Ascending aorta (tissue), 2 donors: ENCODE data around the gene OPTC. TPM values are rescaled to one million over a fixed set of nuclear protein-coding genes. Genes with fewer than 3 reads are reported as not detected.
A peak's percentile ranks its signal among the peaks of the same experiment; 100 is the strongest.

ENCODE experiments used
- DNase-seq, 2 donors: peaks; one replicate each; pipeline ENCODE4 v3.0.0-alpha.2; 2019; ENCODE audit warnings: low spot score in 2 of 2
- H3K27ac ChIP-seq, 2 donors: fragments of 200-600 bp; sonication (generic); one replicate each; pipeline ENCODE4 v1.5.1; 2016 to 2017; ENCODE audit warnings: mild to moderate bottlenecking in 1 of 2
- H3K27me3 ChIP-seq: fragments of 200-600 bp; sonication (generic); one replicate; pipeline ENCODE4 v1.5.1; 2017
- H3K36me3 ChIP-seq, 2 donors: fragments of 200-600 bp; sonication (generic); one replicate each; pipeline ENCODE4 v1.5.1; 2016
- H3K4me1 ChIP-seq, 2 donors: fragments of 200-600 bp; sonication (generic); one replicate each; pipeline ENCODE4 v1.5.1; 2016 to 2017; ENCODE audit warnings: mild to moderate bottlenecking in 1 of 2
- H3K4me3 ChIP-seq, 2 donors: fragments of 200-600 bp; sonication (generic); one replicate each; pipeline ENCODE4 v1.5.1; 2016 to 2017; ENCODE audit warnings: mild to moderate bottlenecking in 1 of 2
- H3K9me3 ChIP-seq, 2 donors: fragments of 200-600 bp; sonication (generic); one replicate each; pipeline ENCODE4 v1.5.1; 2016
- CTCF ChIP-seq, 3 experiments: fragments of 200-600 bp in 2 of 3; fragments of 450-650 bp in 1 of 3; sonication (generic) in 2 of 3; IDR thresholded peaks; one replicate each; pipeline ENCODE4 v1.5.1; 2016 to 2019; ENCODE audit warnings: antibody characterized with exemption in 3 of 3, mild to moderate bottlenecking in 1 of 3, moderate library complexity in 1 of 3
- intact Hi-C: fragments of 100-400 bp; cut with DNase I; formaldehyde crosslinking; loops from one replicate; pipeline ENCODE4 v1.15.1; 2023
- total RNA-seq: library from RNA; depleted of rRNA; stranded (reverse); fragments of >200 nt; gene quantifications from one replicate; pipeline ENCODE4 v1.1.0, GENCODE V29; 2016

The OPTC gene
- total RNA-seq, 1 donor from 2014 or later = not detected

DNA sequence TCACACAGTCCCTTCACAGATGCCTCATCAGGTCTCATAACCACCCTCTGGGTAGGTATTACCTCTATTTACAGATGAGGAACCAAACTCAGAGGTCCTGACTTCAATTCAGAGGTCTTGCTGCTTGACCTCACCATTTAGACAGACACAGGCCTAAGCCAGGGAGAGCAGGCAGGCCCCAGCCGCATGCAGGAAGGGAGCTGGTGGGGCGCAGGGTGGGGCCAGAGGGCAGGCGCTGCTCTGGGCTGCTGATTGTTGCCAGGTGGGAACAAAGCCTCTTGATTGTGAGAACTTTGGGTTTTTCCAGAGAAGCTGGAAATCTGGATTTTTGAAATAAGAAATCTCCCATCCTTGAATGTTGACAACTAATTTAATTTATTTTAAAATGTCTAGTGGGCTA lies 38.2 kb upstream of the OPTC start:
- H3K4me1 ChIP-seq = no peaks in the 10 kb centered on the region
- H3K27ac ChIP-seq = no peak overlapping the region
- H3K36me3 ChIP-seq = no peaks in the 10 kb centered on the region
- intact Hi-C loops = no loop called here
- H3K27me3 ChIP-seq = no peaks in the 10 kb centered on the region
- no peaks in the 10 kb centered on the region for H3K9me3 ChIP-seq
- no peak for TF ChIP-seq CTCF (IDR thresholded peaks at IDR 0.05)
- DNase-seq = no peak
- H3K4me3 ChIP-seq = no peak overlapping the region

DNA sequence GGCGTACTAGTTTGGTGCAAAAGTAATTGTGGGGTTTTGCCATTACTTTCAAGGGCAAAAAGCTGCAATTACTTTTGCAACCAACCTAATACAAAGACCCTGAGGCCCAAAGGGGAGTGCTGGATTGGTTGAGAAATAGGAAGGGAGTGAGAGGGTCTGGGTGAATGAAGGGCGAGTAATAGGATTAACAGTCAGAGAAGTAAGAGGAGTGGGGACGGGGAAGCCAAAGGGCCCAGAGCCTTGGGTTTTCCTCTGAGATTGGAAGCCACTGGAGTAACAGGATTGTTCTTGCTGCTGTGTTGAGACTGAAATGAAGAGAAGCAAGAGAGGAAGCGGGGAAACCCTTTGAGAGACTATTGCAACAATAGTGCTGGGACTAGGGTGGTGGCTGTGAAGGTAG lies 37.4 kb upstream of the OPTC start:
- intact Hi-C loops = no loop called here
- Histone ChIP-seq H3K4me3 (no peak overlapping the region), H3K27me3 (no peaks in the 10 kb centered on the region), H3K4me1 (no peaks in the 10 kb centered on the region), H3K9me3 (no peaks in the 10 kb centered on the region), H3K36me3 (no peaks in the 10 kb centered on the region), H3K27ac (no peak overlapping the region)
- TF ChIP-seq CTCF (IDR thresholded peaks at IDR 0.05) = no peak
- no peak for DNase-seq

- H3K4me3 ChIP-seq = no peak overlapping the region
- H3K4me1 ChIP-seq = peaks cover 6 to 10% of the 10 kb centered on the region in 2 donors
- H3K36me3 ChIP-seq = no peaks in the 10 kb centered on the region
- DNase-seq = no peak
- H3K9me3 ChIP-seq = no peaks in the 10 kb centered on the region
- no peak overlapping the region for H3K27ac ChIP-seq
- intact Hi-C loops = no loop called here
- no peak for TF ChIP-seq CTCF (IDR thresholded peaks at IDR 0.05)
- no peaks in the 10 kb centered on the region for H3K27me3 ChIP-seq
Observed at GRCh38 chr1:203458078-203458477, 35.9 kb upstream of the OPTC start.

DNA sequence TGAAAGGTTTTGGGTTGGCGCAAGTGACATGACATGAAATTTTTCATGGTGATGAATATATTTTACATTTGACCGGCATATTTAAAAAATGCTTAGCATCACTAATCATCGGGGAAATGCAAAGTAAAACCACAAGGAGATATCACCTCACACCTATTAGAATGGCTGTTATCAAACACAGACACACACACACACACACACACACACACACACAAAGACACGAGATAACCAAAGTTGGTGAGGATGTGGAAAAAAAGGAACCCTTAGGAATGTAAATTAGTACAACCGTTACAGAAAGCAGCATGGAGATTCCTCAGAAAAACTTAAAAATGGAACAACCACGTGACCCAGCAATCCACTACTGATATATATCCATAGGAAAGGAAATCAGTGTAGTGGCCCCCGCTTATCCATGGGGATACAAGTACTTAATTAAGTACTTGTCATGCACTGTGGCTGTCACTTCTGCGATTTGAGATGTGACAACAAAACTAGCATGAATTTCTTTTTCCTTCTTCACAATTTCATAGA lies 34.2 kb upstream of the OPTC start:
- Histone ChIP-seq H3K27ac (no peak overlapping the region), H3K36me3 (no peaks in the 10 kb centered on the region), H3K4me1 (peaks cover 19 to 26% of the 10 kb centered on the region in 2 donors), H3K27me3 (no peaks in the 10 kb centered on the region), H3K9me3 (no peaks in the 10 kb centered on the region), H3K4me3 (no peak overlapping the region)
- intact Hi-C loops = loop anchor here (5.0 kb wide), 1 partner anchor 187 kb away; no protein-coding TSS in a partner anchor
- TF ChIP-seq CTCF (IDR thresholded peaks at IDR 0.05) = no peak
- no peak for DNase-seq

DNA sequence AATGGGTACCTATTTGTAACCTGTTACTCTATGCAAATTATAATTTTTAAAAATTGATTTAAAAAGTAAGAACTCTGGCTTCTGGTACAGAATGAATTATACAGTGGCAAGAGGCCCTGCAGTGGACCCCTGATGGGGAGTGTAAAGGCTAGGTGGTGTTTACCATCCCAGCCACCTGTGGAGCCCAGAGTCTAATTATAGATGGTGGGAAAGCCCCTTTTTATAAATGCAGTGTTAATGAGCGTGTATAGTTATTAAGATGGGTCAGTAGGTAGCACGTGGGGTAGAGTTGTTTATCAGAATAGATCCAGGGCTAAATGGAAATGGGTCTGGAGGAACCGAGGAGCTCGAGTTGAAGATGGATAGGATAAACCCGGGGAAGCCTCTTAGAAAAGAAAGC lies 32.2 kb upstream of the OPTC start:
- no peaks in the 10 kb centered on the region for H3K27me3 ChIP-seq

More for the DNA sequence above, 32.2 kb upstream of the OPTC start:
- no peak overlapping the region for H3K4me3 ChIP-seq
- intact Hi-C loops = loop anchor here (2.0 to 5.0 kb wide), 2 partner anchors 19 to 189 kb away; no protein-coding TSS in a partner anchor
- DNase-seq = no peak
- no peak for TF ChIP-seq CTCF (IDR thresholded peaks at IDR 0.05)
- H3K4me1 ChIP-seq = peaks cover 39 to 46% of the 10 kb centered on the region in 2 donors
- H3K36me3 ChIP-seq = no peaks in the 10 kb centered on the region
- no peaks in the 10 kb centered on the region for H3K9me3 ChIP-seq
- H3K27ac ChIP-seq = peak overlapping the region in 1 of 2 donors; percentile 90
